OCI-LY7 (cell line): ENCODE measurements around the gene DPYD.

Experiments
- EZH2phosphoT487 ChIP-seq: fragments of 200-600 bp; sonication (generic); IDR thresholded peaks from 2 replicates; pipeline ENCODE4 v1.6.1; 2018; ENCODE audit warnings: low read depth, borderline replicate concordance, mild to moderate bottlenecking, mixed run types, antibody characterized with exemption, low read length, moderate library complexity, mixed read lengths
- TF ChIP-seq, protein P1 (sequence below): fragments of 200-600 bp; sonication (generic); conservative IDR thresholded peaks from 2 replicates; pipeline ENCODE4 v1.5.1; 2014; ENCODE audit warnings: mild to moderate bottlenecking, antibody characterized with exemption, low read length, moderate library complexity, mixed read lengths

DNA sequence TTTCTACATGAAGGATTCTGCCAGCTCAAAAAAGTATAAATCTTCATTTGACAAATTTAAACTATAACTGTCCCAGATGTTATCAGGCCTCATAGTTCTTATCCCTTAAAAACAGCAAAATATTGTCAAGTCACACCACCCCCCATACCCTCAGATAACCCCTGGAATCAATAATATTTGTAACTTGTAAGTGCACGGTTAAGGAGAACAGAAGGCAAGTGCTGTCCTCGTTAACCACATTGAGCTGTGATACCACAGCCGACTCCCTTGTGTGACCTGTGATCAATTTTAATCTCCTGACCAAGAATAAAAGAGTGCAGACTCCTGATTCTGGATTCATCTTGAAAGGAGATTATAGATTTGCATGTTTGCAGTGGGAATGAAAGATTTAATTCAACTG, 310.7 kb downstream of the DPYD start:
- TF ChIP-seq, protein P1, sequence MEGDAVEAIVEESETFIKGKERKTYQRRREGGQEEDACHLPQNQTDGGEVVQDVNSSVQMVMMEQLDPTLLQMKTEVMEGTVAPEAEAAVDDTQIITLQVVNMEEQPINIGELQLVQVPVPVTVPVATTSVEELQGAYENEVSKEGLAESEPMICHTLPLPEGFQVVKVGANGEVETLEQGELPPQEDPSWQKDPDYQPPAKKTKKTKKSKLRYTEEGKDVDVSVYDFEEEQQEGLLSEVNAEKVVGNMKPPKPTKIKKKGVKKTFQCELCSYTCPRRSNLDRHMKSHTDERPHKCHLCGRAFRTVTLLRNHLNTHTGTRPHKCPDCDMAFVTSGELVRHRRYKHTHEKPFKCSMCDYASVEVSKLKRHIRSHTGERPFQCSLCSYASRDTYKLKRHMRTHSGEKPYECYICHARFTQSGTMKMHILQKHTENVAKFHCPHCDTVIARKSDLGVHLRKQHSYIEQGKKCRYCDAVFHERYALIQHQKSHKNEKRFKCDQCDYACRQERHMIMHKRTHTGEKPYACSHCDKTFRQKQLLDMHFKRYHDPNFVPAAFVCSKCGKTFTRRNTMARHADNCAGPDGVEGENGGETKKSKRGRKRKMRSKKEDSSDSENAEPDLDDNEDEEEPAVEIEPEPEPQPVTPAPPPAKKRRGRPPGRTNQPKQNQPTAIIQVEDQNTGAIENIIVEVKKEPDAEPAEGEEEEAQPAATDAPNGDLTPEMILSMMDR = no peak
- no peak for TF ChIP-seq EZH2phosphoT487
